Activated T-cell treated with anti-CD3 and anti-CD28 coated beads for 48 hours (primary cell): ENCODE results near the gene PPP1R3G.

ENCODE experiments used
- DNase-seq: peaks from one replicate; pipeline ENCODE4 v3.0.0-alpha.2; 2020; ENCODE audit warnings: low read depth

The PPP1R3G gene

DNA sequence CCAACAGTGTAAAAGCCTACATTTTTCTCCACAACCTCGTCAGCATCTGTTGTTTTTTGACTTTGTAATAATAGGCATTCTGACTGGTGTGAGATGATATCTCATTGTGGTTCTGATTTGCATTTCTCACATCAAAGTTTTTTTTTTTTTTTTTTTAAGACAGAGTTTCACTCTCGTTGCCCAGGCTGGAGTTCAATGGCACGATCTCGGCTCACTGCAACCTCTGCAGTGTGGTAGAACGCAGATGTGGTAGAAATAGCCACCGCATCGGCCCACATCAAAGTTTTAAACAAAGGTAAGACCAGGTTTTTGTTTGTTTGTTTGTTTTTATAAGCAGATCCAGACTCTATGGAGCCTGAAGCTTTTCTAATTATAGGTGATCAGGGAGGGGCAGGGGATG lies 12.7 kb upstream of the PPP1R3G start:
- DNase-seq, result no peak

DNA sequence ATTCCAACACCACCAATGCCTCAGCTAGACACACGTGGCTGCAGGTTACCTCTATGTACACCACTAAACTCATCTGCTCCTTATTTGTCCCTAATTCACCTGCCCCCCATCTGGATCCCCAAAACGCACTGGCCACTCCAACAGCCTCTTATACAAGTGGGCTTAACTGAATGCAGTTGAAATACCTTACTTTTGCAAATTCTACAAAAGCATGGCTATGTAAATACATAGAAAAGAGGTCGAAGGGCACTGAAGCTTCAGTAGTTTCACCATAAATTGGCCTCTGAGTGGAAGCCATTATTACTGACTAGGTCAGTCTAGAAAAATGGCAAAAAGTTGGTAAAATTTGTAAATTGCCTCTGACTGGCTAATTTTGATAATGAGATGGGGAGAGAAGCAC lies 11.1 kb upstream of the PPP1R3G start:
- no peak for DNase-seq

DNA sequence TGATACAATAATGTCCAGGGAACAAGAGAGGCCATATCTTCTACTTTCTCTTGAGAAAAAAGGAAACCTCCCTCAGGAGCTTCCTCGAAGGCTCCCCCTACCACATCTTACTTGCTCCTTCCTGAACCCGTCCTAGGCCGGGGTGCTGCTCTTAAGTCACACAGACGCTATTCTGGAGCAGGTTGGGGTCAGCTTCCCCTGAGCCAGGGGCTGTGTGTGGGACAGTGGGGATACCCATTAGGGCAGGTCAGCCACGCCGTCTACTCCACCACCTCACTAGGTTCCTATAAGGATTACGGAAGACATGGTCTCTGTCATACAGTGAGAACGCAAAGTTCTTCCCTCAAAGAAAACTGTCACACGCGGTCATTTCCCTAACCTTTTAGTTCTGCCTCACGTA lies 8.2 kb upstream of the PPP1R3G start:
- no peak for DNase-seq

DNA sequence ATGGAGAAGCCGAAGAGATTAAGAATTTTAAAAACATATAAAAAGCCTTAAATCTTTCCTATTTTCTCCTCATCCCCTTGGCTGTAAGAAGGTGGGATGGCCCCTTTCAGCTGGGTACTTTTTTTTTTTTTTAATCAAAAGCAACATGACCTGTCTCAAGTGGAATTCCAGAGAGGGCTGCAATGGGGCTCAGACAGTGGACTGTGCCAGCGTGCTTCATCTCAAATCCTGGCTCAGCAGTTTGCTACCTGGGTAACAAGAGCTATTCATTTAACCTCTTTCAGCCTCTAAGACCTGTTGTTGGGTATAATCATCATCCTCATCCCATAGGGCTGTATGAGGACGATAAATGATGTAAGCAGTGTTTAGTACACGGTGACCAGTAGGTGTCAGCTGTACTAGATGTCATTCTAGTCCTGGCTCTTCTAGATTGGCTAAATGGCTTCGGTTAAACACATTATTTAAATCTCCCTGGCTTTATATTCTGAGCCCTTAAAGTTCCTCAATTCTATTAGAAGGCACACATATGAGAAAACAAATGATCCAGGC lies 6.9 kb upstream of the PPP1R3G start:
- no peak for DNase-seq

DNA sequence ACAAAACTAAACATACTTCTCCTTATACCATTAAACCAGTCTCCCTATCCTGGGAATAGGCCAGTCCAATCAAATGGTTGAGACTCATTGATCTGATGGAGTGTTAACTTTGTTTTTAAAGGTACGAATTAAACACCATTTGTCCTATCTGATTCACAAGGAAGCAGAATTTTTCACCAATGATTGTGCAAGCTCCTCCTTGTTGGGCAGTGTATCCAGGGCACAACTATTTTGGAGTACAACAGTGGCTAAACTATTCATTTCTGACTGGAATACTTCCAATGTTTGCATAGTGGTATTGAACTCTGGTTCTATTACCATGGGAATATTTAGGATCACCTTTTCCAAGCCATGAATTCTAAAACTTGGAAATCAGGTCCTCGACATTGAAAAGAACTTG lies 5.4 kb upstream of the PPP1R3G start:
- DNase-seq, result no peak

DNA sequence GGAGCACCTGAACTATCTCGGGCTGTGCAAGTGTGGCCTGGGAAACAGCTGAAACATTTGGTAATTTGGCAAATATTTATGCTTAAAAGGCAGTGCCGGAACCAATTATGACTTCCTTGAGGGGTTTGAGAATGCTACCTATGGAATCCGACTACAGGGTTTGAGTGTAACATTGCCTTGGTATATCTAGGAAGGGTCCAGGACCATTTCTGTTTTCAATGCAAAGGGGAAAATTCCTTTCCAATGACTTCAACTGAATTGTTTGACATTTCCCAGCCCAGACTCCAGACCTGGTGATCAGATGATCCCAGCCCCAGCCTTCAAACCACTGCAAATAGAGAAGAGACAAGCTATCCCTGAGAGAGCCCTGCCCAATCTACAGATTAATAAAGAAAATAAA lies 4.6 kb upstream of the PPP1R3G start:
- no peak for DNase-seq

DNA sequence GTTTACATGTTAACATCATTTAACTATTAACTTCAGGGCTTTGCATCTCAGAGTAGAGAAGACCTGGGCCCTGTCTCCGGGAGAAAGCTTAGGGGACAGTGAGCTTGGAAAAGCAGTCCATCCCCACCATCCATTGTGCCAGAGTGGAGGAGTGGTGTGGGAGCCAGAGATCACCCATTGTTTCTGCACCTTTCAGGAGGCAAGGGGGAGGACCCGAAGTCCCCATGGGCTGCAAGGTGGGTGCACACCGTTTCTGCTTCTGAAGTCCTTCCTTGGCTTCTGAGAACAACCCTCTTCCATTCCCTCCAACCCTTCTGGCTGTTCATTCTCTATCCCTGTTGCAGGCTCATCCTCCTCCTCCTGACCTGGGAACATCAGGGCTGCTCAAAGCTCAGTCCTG lies 4.0 kb upstream of the PPP1R3G start:
- DNase-seq, result no peak

DNA sequence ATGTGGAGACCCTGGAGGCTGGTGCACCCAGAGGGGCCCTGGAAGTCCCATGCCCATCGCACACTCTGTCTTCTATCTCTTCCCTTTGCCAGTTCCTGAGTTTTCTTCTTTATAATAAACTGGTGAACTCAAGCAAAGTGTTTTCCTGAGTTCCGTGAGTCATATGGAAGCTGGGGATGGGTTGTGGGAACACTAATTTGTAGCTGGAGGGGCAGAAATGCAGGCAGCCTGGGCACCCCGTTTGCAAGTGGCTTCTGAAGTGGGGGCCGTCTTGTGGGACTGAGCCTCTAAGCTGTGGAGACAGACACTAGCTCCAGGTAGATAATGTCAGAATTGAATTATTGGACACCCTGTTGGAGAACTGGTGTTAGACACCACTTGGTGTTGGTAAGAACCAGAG lies 3.2 kb upstream of the PPP1R3G start:
- no peak for DNase-seq

DNA sequence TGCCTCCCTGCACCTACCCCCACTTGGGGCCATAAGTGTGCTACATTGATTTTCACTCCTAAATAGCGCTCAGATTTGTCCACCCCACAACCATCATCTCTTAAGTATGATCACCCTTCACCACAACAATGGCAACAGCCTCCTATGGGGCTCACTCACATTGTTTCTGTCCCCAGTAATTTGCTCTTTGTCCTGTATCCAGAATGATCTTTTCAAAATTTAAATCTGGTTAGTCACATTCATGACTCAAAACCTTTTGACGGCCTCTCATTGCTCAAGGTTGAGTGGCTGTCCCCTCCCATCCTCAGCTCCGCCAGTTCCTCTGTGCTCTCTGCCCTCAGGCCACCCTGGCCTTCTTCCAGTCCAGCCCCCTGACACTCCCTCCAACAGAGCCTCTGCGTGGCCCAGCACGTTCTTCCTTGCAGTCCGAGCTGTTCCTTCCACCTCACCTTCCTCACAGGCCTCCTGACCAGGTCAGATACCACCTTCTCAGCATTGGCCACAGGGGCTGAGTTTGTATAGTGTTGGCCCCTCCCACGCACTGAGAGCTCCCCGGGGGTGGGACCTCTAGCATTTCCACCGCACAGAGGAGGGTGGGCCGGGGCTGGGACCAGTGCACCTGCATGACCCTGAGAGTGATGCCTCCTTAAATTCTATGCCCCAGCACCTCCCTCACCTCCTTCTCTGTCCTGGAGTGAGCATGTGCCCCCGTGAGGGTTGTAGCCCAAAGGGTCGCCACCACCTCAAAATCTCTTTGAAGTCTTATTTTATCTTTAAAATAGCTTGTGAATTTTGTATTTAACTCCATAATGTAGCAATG lies 2.4 kb upstream of the PPP1R3G start:
- DNase-seq, result no peak

DNA sequence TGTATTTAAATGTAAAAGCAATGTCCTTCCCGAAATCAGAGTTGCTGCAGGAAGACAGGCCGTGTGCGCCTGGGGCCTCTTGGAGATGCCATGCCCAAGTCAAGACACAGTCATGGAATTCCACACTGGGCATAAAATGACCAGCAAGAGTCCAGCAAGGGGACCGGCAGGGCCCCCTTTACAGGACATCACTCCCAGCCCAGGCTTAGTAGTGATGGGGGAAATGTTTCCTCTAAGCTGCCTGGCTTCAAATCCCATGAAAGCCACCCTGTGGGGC lies 1.9 kb upstream of the PPP1R3G start:
- no peak for DNase-seq

DNA sequence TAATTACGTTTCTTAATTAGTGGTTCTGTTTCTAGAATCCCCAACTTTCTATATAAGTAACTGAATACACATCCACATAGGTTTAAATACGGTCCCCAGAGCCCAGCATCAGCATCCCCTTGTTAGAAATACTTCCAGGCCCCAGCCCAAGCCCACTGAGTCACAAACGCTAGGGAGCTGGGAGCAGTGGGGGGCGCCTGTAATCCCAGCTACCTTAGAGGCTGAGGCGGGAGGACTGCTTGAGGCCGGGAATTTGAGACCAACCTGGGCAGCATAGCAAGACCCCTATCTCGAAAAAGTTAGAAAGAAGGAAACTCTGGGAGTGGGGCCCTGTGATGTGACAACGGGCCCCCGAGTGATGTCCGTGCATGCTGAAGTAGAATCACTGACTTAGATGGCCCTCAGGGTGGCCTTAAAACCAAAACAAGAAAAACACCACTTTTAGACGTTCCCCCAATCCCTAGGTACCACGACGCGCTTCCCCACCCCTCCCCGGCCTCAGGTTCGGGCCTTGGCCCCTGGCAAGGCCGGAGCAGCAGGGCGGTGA lies 1.3 kb upstream of the PPP1R3G start:
- DNase-seq, result no peak

DNA sequence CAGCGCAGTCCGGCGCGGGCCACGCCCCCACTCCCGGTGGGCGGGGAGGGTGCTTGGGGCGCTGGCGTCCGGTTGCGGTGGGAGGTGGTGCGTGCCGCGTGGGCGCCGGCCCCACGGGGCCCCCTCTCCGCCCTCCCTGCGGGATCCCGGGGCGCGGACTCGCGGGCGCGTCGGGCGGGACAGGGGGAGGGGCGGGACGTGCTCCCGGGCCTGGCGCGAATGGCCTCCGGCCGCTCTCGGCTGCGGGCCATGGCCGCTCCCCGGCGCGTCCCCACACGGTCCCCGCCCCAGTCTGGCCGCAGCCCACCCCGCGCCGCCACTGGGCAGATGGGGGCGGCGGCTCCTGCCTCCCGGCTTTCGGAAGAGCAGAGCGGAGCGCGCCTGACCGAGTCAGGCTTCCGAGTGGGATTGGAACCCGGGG lies 771 bp upstream of the PPP1R3G start:
- no peak for DNase-seq

DNA sequence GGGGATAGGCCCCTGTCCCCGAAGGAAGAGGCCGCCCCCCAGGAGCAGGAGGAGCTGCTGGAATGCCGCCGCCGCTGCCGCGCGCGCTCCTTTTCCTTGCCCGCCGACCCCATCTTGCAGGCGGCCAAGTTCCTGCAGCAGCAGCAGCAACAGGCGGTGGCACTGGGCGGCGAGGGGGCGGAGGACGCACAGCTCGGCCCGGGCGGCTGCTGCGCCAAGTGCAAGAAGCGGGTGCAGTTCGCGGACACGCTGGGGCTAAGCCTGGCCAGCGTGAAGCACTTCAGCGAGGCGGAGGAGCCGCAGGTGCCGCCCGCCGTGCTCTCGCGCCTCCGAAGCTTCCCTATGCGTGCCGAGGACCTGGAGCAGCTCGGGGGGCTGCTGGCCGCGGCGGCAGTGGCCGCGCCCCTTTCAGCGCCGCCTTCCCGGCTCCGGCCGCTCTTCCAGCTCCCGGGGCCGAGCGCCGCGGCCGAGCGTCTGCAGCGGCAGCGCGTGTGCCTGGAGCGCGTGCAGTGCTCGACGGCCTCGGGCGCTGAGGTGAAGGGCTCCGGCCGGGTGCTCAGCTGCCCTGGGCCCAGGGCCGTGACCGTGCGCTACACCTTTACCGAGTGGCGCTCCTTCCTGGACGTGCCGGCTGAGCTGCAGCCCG lies 630 bp downstream of the PPP1R3G start:
- DNase-seq, result no peak

DNA sequence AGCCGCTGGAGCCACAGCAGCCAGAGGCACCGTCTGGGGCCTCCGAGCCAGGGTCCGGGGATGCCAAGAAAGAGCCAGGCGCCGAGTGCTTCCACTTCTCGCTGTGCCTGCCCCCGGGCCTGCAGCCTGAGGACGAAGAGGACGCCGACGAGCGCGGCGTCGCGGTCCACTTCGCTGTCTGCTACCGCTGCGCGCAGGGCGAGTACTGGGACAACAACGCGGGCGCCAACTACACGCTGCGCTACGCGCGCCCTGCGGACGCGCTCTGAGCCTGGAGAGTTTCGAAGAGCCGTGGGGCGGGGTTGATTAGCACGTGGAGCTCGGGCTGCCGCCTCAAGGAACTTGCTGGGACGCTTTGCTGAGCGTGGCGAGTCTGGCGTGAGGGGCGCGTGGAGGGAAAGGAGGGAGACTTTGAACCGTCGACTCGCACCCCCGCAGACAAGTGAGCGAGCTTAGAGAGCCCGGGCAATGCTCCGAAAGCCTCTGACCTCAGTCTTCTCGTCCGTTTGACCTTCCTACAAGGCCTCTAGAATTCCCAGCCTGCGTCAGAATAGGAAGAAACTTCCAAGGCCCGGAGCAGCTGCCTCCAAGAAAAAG lies 1.3 kb downstream of the PPP1R3G start:
- no peak for DNase-seq

DNA sequence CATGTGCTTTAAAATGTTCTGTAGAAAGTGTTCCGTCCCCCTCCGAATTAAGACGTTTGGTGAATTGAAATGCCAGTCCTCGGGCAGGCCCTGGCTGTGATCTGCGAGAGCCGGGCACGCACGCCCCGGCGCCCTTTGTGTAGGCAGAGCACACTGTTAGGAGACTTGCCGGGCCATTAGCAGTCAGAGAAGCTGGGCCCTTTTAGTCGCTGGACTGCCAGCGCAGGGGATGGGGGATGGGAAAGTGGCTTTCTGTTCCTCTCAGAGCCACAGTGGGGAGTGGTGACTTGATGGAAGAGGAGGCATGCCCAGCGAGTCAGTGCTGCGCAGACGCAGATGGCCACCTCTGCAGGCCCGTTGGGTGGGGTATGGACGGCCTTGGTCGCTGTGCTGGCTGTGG lies 2.2 kb downstream of the PPP1R3G start:
- no peak for DNase-seq

DNA sequence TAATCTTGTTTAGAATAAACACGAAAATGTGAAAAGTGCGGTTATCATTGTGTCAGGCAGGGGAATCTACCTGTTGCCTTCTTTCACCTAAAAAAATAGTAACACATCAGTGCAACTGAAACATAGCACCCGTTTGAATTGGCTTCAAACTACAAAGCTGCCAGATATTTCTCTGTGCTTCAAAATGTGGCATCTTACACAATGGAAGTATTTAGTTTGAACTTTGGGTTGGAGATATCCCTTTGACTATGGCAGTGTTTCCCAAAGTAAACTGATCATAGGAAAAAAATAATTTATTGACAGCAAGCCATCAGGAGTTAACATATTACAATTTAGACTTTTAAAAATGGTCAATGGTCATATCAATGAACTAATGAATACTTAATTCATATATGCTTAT lies 3.6 kb downstream of the PPP1R3G start:
- DNase-seq, result no peak

DNA sequence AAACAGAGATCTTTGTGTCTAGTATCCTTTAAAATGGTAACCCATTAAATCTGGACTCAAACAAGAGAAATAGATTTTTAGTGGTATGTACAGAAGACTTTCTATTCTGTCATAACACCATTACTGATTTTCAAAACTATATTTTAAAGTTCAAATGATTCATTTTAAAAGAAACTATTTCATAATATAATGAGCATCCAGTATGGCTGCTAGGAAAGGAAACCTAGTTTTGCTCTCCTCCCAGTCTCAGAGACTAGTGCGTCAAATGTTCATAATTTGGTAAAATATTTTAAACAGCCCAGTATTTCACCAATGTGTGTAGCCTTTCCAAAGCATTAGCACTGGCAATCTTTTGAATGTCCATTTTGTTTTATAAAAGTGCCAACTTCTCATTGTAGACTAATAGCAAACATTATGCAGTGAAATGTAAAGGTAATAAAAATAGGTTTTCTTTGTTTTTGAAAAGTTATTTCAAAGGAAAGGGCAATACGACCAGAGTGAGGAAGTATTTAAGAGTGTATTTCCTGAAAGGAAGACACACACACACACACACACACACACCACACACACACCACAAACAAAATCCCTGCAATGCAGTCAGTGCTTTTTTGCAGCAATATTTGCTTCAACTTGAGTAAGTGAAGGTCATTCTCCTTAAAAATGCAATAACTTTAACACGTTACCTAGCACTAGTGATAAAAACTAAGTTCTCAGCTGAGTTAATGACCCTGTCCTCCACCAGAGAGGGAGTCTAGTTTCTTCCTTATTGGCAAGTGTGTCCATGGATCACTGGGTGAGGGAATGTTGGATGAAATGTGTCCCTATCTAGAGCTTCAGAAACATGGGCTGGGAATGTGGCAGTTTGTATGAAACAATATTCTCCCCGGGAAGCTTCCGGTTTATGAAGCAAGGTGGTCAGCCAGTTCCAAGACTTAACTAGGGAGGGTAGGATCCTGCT lies 4.6 kb downstream of the PPP1R3G start:
- DNase-seq, result no peak

DNA sequence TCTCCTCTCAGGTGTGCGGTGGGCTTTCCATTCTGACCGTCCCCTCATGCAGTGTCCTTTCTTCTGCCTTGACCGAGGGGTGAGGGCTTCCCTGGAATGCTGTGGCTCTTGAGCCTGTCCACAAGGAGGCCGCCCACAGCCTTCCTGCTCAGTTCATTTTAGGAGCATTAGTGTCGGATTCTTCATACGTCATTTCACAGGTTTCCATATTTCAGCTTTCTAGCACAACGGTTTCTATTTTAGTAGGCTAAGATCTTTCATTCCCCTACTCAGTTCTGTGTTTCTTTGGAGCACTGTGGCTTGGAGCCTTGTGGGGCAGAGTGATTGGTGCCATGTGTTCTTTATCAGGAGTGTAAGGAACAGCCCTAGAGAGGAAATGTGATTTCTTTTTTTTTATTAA lies 5.5 kb downstream of the PPP1R3G start:
- DNase-seq, result no peak

DNA sequence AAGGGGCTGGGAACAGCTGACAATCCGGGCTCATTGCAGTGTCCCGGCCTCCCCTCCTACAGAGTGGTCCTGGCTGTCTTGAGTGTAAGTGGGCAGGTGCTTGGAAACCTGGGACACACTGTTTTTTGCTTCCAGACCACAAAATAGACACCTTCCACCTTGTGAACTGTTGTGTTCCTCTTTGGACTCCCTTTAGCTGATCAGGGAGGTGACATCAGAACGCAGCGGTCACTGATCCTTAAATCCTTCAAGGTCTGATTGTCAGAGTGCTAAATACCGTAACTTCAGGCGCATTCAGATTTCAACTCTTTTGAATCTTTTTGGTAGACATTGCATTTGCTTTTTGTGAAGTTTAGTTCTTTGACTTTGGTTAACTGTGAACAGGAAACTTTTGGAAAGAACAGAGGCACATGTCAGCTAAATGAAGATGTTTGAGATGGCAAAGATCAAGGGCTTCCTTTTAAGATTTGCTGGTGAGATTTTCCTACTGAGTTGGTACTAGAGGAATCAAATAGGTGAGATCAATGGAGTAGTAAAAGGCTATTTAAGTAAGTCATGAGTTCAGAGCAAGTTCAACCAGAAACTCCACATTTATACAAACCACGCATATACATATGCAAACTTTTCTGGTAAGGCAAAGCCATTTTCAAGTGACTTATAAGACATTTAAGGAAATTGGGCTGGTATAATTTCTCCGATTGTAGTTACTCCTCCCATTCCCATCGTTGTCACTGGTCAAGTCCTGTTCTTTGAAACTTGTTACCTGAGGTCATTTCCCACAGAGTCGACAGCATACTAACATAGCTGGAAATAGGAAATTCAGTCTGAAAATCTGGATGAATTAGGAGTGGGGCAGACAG lies 6.3 kb downstream of the PPP1R3G start:
- no peak for DNase-seq

DNA sequence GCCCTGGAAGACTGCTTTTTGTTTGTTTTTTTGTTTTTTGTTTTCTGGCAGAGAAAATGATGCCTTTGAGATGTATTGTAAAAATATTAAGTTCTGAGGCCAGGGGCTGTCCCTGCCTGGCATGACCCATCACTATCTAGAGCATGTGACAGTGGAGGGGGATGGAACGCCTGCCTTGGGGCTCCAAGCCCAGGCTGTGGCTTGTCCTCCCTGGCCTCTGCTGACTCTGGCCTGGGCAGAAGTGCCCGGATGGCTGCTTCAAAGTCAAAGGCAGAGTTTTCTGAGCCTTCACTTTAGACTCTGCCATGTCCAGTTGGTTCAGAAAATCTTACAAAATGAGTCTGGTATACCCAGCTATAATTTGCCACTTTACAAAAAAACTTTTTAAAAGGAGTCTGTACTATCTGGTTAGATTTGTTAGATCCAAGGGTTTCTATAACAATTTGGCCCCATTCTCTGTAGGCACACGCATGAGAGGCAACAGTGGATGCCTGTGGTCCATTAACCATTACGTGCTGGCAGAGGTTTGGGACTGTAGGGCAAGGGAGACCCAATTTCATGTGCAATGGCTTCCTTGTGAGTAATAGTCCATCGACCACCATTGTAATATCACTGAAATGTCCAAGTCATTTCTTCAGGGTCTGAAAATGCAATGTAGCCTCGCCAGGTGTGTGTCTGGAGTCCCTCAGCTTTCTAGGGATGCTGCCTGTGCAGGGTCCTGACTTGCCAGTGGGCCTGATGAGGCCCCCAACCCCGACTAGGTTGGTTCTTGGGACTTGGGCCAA lies 8.3 kb downstream of the PPP1R3G start:
- no peak for DNase-seq
